GM23248 (cell line): ENCODE results near the gene PTGES. TPM values are rescaled to one million over a fixed set of nuclear protein-coding genes. Genes with fewer than 3 reads are reported as not detected.

Experiments used
- DNase-seq: peaks from one replicate; pipeline ENCODE4 v3.0.0-alpha.2; 2015
- H2AFZ ChIP-seq: fragments of 200-600 bp; sonication (generic); 2 replicates; pipeline ENCODE4 v1.6.1; 2016; ENCODE audit warnings: antibody characterized with exemption
- H3F3A ChIP-seq: fragments of 200-600 bp; sonication (generic); 2 replicates; pipeline ENCODE4 v1.6.1; 2016; ENCODE audit warnings: mild to moderate bottlenecking, antibody characterized with exemption, mixed run types; ENCODE audit not compliant: insufficient read depth
- H3K27ac ChIP-seq: fragments of 200-600 bp; sonication (generic); 2 replicates; pipeline ENCODE4 v1.5.1; 2016; ENCODE audit warnings: mild to moderate bottlenecking
- H3K27me3 ChIP-seq: fragments of 200-600 bp; sonication (generic); replicated peaks from 2 replicates; pipeline ENCODE4 v1.6.1; 2016; ENCODE audit warnings: mild to moderate bottlenecking; ENCODE audit not compliant: insufficient read depth
- H3K36me3 ChIP-seq: fragments of 200-600 bp; sonication (generic); 2 replicates; pipeline ENCODE4 v1.6.1; 2016; ENCODE audit warnings: low read depth, mild to moderate bottlenecking
- H3K4me1 ChIP-seq: fragments of 200-600 bp; sonication (generic); 2 replicates; pipeline ENCODE4 v1.6.1; 2016; ENCODE audit warnings: mild to moderate bottlenecking; ENCODE audit not compliant: insufficient read depth
- H3K4me2 ChIP-seq: fragments of 200-600 bp; sonication (generic); one replicate; pipeline ENCODE4 v1.6.1; 2016; ENCODE audit warnings: mild to moderate bottlenecking; ENCODE audit not compliant: unreplicated experiment
- H3K4me3 ChIP-seq: fragments of 200-600 bp; sonication (generic); 2 replicates; pipeline ENCODE4 v1.5.1; 2016; ENCODE audit warnings: mild to moderate bottlenecking
- H3K79me2 ChIP-seq: fragments of 200-600 bp; sonication (generic); 2 replicates; pipeline ENCODE4 v1.6.1; 2016; ENCODE audit warnings: mild to moderate bottlenecking; ENCODE audit not compliant: insufficient read depth
- H3K9ac ChIP-seq: fragments of 200-600 bp; sonication (generic); 2 replicates; pipeline ENCODE4 v1.6.1; 2016; ENCODE audit warnings: mild to moderate bottlenecking
- H3K9me2 ChIP-seq: fragments of 200-600 bp; sonication (generic); 2 replicates; pipeline ENCODE4 v1.6.1; 2016; ENCODE audit warnings: mixed run types, mild to moderate bottlenecking, moderate library complexity; ENCODE audit not compliant: insufficient read depth
- H3K9me3 ChIP-seq: fragments of 200-600 bp; sonication (generic); one replicate; pipeline ENCODE4 v1.6.1; 2017; ENCODE audit warnings: low read depth
- H4K20me1 ChIP-seq: fragments of 200-600 bp; sonication (generic); 2 replicates; pipeline ENCODE4 v1.6.0; 2016; ENCODE audit not compliant: insufficient read depth
- EZH2 ChIP-seq: fragments of 200-600 bp; sonication (generic); IDR thresholded peaks from 2 replicates; pipeline ENCODE4 v1.6.1; 2018; ENCODE audit warnings: antibody characterized with exemption, mild to moderate bottlenecking; ENCODE audit not compliant: insufficient read depth, poor library complexity, severe bottlenecking
- EZH2phosphoT487 ChIP-seq: fragments of 200-600 bp; sonication (generic); IDR thresholded peaks from 2 replicates; pipeline ENCODE4 v1.6.1; 2018; ENCODE audit warnings: antibody characterized with exemption, moderate library complexity, mild to moderate bottlenecking, low read depth; ENCODE audit not compliant: insufficient read depth
- WGBS, 2 experiments: methylation state at CpG; one replicate each; pipeline ENCODE4 v1.1.6; 2015 to 2017; ENCODE audit warnings: low lambda C conversion rate in 2 of 2, low coverage in 1 of 2; ENCODE audit errors: missing lambda C conversion rate in 2 of 2; 5-methylcytosine and 5-hydroxymethylcytosine counted together
- in situ Hi-C: fragments of 300-500 bp; cut with MboI; formaldehyde crosslinking; loops from 2 replicates; pipeline ENCODE4 v1.15.0; 2020
- polyA plus RNA-seq: library from polyadenylated mRNA; unstranded; fragments of >200 nt; fragmentation: Nextera tagmentation; extraction: Ambion mirVana; gene quantifications from 2 replicates; pipeline ENCODE4 v1.2.1, GENCODE V29; 2016
- total RNA-seq: library from RNA; depleted of rRNA; stranded (reverse); fragments of >200 nt; shearing (Covaris generic); gene quantifications from 2 replicates; pipeline ENCODE4 v1.2.3, GENCODE V29; 2014

The PTGES gene
- total and polyA plus RNA-seq, 2 experiments from 2014 or later, result 12.6 to 22.0 TPM

DNA sequence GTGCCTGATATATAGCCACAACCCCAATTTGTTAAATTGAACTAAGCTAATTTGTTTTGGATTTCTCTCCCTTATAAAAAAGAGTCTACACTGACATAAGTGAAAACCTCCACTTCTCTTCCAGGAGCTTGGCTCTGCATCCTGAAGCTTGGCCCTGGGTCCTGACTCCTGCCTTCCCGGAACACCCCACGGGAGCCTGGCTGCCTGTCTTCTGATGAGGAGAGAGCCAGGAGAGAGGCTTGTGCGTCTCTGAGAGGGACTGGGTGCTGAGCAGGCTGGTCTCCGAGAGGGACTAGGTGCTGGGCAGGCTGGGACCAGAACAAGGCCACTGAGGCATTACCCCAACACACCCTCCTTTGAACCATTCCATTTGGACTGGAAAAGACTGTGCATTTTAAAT, 6.5 kb upstream of the PTGES start:
- Histone ChIP-seq H3K36me3 (no peaks in the 10 kb centered on the region), H3K4me3 (no peak overlapping the region), H3K4me1 (peaks cover 26% of the 10 kb centered on the region), H3F3A (peaks cover 24% of the 10 kb centered on the region), H3K27me3 (no peaks in the 10 kb centered on the region), H2AFZ (no peak overlapping the region), H3K4me2 (no peak overlapping the region), H3K79me2 (no peaks in the 10 kb centered on the region), H3K9me2 (no peaks in the 10 kb centered on the region), H3K27ac (no peak overlapping the region), H3K9ac (no peak overlapping the region), H4K20me1 (no peaks in the 10 kb centered on the region), H3K9me3 (no peaks in the 10 kb centered on the region)
- 89 to 90% methylated on average over 4 of the region's 4 CpGs for WGBS, 2 experiments
- DNase-seq, result no peak
- in situ Hi-C loops, result no loop called here
- no peak for TF ChIP-seq EZH2phosphoT487
- no peak for TF ChIP-seq EZH2

DNA sequence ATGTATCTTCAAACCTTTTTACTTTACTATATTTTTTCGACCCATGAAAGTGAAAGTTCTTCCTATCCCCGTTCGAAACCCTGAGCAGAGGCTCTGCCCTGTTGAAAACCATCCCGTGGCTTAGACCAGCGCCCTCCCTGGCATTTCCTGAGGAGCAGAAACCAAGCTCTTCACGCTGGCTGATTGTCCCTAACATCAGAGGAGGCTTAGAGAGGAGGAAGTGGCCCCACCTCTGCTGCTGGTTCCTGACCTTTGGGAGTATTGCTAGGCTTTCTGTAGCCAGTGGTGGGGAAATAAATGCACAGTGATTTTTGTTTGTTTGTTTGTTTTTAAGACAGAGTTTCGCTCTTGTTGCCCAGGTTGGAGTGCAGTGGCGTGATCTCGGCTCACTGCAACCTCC, 4.2 kb upstream of the PTGES start:
- peaks cover 25% of the 10 kb centered on the region for H3K4me1 ChIP-seq
- no peak overlapping the region for H3K4me3 ChIP-seq
- no peaks in the 10 kb centered on the region for H3K36me3 ChIP-seq
- no peaks in the 10 kb centered on the region for H3K27me3 ChIP-seq
- peak overlapping the region; percentile 48 for H3K4me2 ChIP-seq
- 67 to 76% methylated on average over 9 of the region's 9 CpGs for WGBS, 2 experiments
- H3K27ac ChIP-seq, result peak overlapping the region; percentile 6; the same call in 1 of the 2 replicates
- peak overlapping the region; percentile 25; the same call in 1 of the 2 replicates for H3K9ac ChIP-seq
- no peak for TF ChIP-seq EZH2
- no peak for TF ChIP-seq EZH2phosphoT487
- H3K9me3 ChIP-seq, result no peaks in the 10 kb centered on the region
- H3K79me2 ChIP-seq, result no peaks in the 10 kb centered on the region
- H3K9me2 ChIP-seq, result no peaks in the 10 kb centered on the region
- peaks cover 10% of the 10 kb centered on the region for H3F3A ChIP-seq
- H4K20me1 ChIP-seq, result no peaks in the 10 kb centered on the region
- H2AFZ ChIP-seq, result peak overlapping the region; percentile 68
- DNase-seq, result peak; percentile 47
- in situ Hi-C loops, result no loop called here

DNA sequence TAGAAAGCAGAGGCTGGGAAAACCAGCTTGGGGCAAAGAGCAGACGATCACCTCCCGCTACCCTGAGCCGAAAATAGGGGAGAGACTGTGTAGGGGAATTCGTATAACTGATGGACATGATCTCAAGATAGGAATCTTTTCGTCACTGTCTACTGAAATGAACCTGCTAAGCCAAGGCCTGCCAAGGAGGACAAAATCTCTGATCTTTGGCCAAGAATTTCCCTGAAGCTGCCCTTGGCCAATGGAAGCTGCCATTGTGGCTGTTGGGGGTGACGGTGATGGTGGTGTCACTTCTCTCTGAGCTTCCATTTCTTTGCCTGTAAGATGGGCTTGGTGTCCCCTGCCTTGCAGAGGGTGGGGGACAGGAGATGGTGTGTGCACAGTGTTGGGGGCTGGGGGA, 3.3 kb upstream of the PTGES start:
- no peak overlapping the region for H3K27ac ChIP-seq

DNA sequence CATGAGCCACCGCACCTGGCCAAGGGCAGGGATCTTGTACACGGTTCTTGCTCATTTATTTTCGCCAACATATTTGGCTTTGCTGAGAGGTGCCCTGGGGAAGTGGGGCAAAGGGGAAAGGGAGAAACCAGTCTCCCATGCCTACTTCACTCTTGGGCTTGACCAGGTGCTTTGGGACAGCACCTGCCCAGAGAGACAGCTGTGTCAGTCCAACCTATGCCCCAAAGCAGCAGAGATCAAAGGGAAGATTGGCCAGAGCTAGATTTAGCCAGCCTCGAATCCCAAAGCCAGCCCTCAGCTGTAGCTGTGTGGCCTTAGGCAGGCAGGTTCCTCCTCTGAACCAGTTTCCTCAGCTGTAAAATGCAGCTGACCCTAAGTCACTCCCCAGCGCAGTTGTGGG, 2.3 kb upstream of the PTGES start:
- Histone ChIP-seq H3K36me3 (no peaks in the 10 kb centered on the region), H3K9ac (no peak overlapping the region), H3K4me1 (peaks cover 22% of the 10 kb centered on the region), H3K27me3 (no peaks in the 10 kb centered on the region), H3K27ac (no peak overlapping the region), H3F3A (0 out of 2 replicates have a peak, but pooled peaks cover under 1% of the 10 kb centered on the region), H2AFZ (no peak overlapping the region), H4K20me1 (no peaks in the 10 kb centered on the region), H3K4me2 (no peak overlapping the region), H3K9me3 (no peaks in the 10 kb centered on the region), H3K9me2 (no peaks in the 10 kb centered on the region), H3K79me2 (no peaks in the 10 kb centered on the region), H3K4me3 (no peak overlapping the region)
- TF ChIP-seq EZH2 (no peak), EZH2phosphoT487 (no peak)
- in situ Hi-C loops, result no loop called here
- DNase-seq, result no peak
- 92 to 93% methylated on average over 5 of the region's 5 CpGs for WGBS, 2 experiments

More for the DNA sequence above, 3.3 kb upstream of the PTGES start:
- H3K36me3 ChIP-seq, result no peaks in the 10 kb centered on the region
- H3K9me3 ChIP-seq, result no peaks in the 10 kb centered on the region
- no peaks in the 10 kb centered on the region for H3K79me2 ChIP-seq
- no peaks in the 10 kb centered on the region for H3K9me2 ChIP-seq
- H3K9ac ChIP-seq, result no peak overlapping the region
- H2AFZ ChIP-seq, result no peak overlapping the region
- WGBS, 2 experiments, result 94 to 99% methylated on average over 6 of the region's 6 CpGs
- H3K4me1 ChIP-seq, result peaks cover 23% of the 10 kb centered on the region
- in situ Hi-C loops, result no loop called here
- TF ChIP-seq EZH2phosphoT487 (no peak), EZH2 (no peak)
- H3K4me2 ChIP-seq, result no peak overlapping the region
- H3K4me3 ChIP-seq, result no peak overlapping the region
- H3F3A ChIP-seq, result peaks cover 3% of the 10 kb centered on the region; the same call in 1 of the 2 replicates
- H3K27me3 ChIP-seq, result no peaks in the 10 kb centered on the region
- H4K20me1 ChIP-seq, result no peaks in the 10 kb centered on the region
- DNase-seq, result no peak
